ENCODE results near the gene TAS2R4.
"Not testable (repeated sequence)": the region's sequence is repeated elsewhere in the genome, so short reads cannot be mapped to it uniquely, and the experiment has no call there.

The TAS2R4 gene, protein sequence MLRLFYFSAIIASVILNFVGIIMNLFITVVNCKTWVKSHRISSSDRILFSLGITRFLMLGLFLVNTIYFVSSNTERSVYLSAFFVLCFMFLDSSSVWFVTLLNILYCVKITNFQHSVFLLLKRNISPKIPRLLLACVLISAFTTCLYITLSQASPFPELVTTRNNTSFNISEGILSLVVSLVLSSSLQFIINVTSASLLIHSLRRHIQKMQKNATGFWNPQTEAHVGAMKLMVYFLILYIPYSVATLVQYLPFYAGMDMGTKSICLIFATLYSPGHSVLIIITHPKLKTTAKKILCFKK

DNA sequence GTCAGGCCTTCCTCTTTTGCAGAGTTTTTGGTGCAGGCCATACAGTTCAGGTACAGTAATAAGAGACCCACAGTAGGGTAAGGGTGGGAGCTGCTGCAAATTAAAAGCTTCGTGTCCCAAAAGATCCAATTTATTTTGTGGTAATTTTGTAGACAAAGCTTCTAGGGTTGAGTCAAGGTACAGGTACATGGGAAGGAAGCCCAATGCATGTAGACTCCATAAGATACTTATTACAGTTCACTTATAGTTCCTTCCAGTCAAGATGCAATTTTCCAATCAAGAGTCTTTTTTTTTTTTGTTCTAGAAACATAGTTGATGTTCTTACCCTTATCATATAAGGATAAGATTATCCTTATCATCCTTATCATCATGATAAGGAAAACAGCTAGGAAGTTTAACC, at the start of gene TAS2R4:
TAS2R4 (plus strand) TSS at position 301 of the 400 bp plus-strand sequence. CDS start 1,815 bp downstream, outside the sequence.
- DNase-seq: no peak

DNA sequence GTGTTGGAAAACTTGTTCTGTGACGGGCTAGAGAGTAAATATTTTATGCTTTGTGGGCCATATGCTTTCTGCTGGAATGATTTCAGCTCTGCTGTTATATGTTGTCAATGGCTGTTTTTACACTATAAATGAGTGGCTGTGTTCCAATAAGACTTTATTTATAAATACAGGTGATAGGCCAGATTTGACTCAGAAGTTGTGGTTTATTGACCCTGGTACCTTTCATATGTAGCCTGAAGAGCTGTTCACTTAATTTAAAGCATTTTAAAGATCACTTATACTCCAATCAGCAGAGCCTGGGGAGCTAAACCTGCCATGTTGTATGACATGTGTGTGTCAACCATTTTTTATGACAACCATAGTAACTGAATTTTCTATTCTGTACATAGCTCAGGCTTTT, 47.5 kb upstream of the TAS2R4 start:
- no peak for DNase-seq

DNA sequence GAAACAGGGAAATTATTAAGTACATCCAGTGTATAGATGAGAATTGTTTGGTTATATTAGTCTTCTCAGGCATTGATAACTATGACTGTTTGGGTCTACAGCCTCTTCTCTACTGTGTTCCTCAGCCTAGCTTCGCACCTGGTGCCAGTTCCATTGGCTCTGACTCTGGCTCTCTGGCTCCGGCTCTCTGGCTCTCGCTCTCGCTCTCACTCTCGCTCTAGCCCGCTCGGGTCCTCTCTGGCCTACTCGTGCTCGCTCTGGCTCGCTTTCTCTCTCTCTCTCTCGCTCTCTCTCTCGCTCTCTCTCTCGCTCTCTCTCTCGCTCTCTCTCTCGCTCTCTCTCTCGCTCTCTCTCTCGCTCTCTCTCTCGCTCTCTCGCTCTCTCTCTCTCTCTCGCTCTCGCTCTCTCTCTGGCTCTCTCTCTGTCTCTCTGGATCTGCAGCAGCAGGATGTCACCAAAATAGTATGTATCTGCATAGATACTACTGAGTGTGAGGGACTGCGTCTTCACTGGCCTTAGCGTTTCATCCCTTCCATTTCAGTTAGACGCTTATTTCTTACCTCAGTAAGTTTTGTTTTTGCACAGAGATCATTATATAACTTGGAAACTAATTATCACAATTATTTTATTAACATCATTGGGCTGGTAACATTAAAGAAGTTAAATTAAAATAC, 44.9 kb upstream of the TAS2R4 start:
- no peak for DNase-seq

DNA sequence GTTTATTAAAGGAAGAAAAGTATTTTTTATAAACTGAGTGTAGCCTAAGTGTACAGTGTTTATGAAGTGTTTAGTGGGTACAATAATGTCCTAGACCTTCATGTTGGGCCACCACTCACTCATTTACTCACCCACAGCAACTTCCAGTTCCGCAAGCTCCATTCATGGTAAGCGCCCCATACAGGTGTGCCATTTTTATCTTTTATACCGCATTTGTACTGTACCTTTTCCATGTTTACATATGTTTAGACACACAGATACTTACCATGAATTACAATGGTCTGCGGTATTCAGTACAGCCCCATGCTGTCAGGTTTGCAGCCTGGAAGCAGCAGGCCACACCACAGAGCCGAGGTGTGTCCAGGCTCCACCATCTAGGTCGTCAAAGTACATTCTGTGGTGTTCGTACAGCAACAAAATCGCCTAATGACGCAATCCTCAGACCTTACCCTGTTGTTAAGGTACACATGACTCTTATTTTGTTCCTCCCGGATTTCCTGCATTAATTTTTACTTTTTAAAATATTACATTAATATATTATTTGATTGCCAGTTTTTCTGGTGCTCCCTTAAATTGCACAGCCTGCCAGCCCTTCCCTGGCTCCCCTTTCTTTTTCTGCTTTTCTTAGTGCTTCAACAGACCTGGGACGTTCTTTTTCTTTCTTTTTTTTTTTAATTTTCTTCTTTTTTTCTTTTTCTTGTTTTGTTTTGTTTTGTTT, 39.2 kb upstream of the TAS2R4 start:
- DNase-seq: no peak

DNA sequence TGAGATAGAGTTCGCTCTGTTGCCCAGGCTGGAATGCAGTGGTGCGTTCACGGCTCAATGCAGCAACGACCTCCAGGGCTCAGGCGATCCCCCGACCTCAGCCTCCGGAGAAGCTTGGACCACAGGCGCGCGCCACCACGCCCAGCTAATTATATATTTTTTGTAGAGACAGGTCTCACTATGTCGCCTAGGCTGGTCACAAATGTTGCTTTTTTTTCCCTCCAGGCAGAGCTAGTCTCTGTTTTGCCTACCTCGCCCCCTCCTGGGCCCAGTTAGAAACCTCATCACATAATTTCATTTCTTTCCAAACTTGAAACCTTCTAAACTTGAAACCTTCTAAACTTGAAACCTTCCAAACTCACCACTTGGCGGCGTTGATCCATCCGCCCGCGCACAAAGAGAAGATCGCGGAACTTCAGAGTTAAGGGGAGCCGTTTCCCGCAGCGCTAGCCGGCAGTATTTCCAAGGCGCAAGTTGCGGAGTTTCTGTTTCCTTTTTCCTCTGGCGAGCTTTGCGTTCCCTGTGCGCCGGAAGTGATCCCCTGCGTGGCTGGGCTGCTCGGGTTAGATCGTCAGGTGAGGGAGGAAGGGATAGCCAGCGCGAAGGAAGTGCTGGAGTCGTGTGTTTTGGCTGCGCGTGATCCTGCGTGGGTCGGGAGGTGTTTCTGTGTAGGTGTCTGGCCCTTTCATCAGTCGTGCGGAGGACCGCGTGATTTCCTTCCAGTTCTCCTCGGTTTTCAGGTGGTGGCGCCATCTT, 38.5 kb upstream of the TAS2R4 start, which contains the start of gene SSBP1:
SSBP1 (plus strand) TSS at position 523 of the 756 bp plus-strand sequence. CDS start 809 bp downstream, outside the sequence.
- DNase-seq: peak; percentile 99

DNA sequence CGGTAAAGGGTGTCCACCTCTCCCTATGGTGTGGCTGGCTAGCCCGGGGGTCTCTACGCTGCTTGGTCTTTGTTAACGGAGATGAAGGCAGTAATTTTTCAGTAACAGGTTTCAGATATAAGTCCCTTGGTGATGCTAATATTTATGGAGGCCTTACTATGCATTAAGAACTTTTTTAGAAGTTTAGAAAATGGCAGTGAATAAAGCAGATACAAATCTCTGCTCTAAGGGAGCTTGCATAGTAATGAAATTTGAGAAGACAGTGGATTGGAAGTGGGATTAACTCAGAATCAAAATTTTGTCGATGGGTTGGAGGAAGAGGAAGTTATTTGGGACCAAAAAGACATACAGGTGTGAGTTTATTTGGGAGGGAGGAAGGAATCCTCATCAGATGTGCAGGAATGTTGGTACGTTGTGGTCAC, 37.9 kb upstream of the TAS2R4 start:
- no peak for DNase-seq

DNA sequence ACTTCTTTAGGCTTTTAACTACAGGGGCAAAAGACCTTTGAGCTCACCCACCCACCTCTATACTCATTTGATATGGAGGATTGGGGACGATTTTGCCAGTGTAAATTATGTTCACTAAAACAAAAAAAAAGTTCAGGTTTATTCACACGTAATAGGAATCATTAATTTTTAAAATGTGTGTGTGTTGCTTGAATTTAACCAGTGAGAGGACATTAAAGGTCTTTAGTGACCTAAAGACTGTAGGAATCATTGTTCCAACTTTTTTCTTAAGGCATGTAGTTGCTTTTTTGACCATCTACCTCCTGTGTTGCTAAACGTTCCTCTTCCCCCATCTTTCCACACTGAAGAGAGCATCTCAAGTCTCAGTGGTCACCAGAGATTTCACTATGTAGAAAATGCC, 37.2 kb upstream of the TAS2R4 start:
- no peak for DNase-seq

DNA sequence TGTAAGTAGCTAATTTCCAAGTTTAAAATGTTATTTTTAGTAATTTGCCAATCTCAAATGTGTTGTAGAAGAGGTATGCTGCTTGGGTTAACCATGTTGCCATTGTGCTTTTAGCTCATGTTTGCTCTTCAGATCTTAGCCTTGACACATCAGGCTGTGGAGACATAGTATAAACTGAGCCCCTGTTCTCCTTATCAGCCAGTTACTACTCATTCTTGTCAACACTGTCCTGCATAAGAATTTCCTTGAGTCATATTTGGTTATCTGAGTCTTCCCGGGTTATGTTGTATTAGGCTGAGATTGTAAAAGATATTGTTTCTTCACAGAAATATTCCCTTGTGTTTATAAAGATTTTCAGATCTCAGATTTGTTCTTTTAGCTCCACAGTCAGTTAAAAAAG, 34.2 kb upstream of the TAS2R4 start:
- DNase-seq: no peak

DNA sequence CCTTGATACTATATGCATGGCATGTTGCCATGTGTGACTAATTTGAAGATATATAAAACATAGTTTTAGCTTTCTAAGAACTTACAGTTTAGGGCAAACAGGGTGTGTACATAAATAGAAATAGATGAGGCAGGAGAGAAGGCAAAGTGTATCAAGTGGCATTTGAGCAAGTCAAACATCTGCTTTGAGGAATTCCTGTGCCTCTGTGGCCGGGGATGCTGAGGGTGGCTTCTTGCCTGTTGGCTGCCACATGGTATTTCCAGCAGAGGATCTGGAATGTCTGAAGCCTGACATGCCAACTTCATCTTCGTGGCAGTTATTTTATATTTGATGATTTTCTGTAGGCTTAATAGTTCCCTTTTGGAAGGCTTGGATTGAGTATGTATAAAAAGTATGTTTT, 32.3 kb upstream of the TAS2R4 start:
- DNase-seq: no peak

DNA sequence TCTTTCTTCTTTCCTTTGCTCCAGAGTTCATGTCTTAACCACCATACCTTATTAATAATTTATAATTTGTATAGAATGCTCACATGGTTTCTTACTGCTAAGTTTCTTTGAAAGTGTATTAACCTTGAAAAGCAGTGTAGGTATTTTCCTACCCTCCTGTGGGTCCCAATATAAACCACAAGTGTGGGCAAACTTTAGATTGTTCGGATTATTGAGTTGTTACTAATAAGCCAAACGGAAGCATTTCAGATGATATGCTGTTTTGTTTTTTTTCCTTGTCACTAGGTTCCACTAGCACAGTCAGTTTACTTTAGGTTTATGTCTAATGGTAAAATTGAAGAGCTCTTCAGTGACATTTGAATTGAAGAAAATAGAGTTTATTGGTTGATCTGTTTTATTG, 28.1 kb upstream of the TAS2R4 start:
- DNase-seq: no peak

DNA sequence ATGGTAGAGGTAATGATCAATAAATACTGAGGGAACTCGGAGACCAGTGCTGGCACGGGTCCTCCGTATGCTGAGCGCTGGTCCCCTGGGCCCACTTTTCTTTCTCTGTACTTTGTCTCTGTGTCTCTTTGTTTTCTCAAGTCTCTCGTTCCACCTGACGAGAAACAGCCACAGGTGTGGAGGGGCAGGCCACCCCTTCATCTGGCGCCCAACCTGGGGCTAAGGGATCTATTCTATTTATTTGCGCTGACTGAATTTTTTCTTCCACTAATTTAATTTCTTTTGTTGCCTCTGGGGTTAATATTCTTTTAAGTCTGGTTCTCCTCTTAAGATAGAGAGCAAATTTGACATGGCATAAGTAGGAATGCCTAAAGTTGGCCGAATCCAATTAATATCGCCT, 24.6 kb upstream of the TAS2R4 start:
- DNase-seq: not testable (repeated sequence)

DNA sequence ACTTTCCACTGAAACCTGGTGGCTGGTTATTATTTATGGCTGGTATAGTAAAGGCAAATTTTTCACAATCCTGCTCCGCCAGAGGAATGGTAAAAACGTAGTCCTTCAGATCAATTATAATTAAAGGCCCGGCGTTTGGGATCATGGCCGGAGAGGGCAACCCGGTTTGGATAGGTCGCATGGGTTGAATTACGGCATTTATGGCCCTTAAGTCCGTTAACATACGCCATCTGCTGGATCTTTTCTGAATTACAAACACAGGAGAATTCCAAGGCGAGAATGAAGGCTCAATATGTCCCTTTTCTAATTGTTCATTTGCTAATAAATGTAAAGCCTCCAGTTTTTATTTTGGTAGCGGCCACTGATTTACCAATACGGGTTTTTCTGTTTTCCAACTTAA, 23.8 kb upstream of the TAS2R4 start:
- no peak for DNase-seq

DNA sequence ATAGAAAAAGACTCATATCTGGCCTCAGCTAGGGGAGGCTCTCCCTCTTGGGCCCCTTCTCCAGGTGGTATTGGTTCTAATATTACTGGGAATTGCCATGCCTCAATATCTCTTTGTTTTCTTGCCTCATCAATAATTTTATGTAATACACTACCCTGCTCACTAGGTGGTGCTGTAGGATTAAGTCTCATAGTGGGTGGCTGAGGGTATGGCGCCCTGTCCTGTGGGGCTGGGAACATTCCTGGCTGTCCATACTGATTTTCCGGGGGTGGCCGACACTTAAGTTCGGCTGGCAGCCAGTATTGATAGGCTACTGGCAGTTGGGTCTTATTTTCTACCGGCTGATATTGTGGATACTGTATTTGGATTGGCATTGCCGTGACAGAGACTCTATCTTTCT, 21.5 kb upstream of the TAS2R4 start:
- no peak for DNase-seq

DNA sequence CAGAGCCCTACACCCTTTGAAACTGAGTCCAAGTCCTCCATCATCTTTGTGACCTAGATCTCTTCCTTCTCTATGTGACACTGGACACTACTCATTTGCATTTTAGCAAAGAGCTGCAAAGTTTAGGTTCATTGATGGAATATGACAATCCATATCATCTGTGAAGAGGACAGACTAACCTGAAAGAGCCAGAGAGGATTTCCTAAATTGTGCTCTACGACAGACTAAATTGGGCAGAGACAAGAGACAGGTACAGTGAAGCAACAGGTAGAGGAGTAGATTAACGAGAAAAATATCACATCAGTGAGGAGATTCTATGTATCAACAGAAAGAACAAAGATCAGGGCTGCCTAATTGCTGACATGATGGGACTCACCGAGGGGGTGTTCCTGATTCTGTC, 12.7 kb upstream of the TAS2R4 start, which contains the start of gene TAS2R3:
TAS2R3 (plus strand) TSS at position 301 of the 400 bp plus-strand sequence; CDS start at position 363, 62 bp downstream.
- no peak for DNase-seq

DNA sequence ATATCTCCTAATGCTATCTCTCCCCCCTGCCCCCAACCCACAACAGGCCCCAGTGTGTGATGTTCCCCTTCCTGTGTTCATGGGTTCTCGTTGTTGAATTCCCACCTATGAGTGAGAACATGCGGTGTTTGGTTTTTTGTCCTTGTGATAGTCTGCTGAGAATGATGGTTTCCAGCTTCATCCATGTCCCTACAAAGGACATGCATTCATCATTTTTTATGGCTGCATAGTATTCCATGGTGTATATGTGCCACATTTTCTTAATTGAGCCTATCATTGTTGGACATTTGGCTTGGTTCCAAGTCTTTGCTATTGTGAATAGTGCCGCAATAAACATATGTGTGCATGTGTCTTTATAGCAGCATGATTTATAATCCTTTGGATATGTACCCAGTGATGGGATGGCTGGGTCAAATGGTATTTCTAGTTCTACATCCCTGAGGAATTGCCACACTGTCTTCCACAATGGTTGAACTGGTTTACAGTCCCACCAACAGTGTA, 6.3 kb upstream of the TAS2R4 start:
- DNase-seq: not testable (repeated sequence)

DNA sequence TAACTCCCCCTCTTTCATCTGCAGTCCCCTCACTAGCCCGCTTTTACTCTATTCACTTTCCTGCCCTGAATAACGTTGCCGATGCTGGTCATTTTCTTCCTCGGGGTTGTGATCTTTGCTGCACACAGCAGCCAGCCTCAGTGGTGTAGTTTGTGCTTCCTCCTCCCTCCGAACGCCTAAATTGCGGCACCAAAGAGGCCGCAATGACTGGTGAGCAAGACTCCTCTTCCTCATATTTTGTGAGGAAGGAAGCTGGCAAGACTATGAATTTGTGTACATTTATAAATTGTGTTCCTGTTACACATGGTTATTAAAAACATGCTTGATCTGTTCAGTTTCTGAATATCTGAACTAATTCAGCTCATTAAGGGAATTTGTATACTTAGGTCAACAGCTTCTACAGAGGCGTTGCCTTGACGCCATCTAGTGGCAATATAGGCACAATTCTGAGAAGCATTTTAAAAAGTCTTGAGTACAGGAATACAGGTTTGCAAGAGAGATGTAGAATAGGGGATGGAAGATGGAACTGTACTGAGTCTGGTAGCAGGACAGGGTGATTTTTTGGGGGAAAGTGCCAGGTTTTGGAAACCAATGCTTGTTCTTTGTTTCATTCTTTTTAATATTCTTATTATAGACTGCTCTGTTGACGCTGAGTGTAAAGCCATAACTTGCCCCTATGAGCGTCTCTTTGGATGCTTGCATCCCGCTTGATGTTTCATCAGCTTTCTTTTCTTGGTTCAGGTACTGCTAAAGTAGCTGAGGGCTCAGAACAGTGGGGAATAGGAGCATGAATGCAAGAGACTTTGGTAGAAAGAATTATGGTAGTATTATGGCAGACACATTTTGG, 9.5 kb downstream of the TAS2R4 start:
- DNase-seq: peak; percentile 37

DNA sequence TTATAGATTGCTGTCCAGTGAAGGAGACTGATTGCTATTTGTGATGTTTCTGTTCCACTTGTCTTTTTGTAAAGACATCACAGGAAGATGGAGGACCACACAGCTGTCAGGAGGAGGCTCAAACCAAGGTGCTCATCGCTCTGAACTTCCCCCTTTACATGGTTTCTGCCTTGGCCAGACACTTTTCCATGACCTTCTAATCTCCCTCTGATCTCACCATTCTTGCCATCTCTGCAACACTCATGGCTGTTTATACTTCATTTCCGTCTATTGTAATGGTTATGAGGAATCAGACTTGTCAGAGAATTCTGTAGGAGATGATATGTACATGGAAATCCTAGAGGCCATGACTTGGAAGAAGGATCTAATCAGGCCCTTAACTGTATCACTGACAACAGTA, 11.8 kb downstream of the TAS2R4 start:
- DNase-seq: no peak

DNA sequence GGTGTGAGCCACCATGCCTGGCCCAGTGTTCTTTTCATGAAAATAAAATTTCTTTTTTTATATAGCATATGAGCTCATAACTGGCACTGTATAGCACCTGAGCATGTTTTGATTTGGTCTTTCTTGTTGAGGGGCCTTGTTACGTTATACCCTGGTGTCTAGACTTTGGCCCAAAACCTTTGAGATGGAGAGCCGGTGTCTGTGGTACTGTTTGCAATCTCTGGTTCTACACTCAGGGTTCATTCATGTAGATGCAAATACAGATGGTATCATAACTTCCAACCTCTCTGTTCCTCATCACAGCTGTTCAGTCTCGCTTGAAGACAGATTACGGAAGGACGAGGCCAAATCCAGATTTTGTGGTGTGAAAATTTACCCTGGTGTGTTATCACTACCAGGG, 13.4 kb downstream of the TAS2R4 start, which contains the start of gene TAS2R5:
TAS2R5 (plus strand) TSS at position 301 of the 400 bp plus-strand sequence. CDS start 145 bp downstream, outside the sequence.
- no peak for DNase-seq

DNA sequence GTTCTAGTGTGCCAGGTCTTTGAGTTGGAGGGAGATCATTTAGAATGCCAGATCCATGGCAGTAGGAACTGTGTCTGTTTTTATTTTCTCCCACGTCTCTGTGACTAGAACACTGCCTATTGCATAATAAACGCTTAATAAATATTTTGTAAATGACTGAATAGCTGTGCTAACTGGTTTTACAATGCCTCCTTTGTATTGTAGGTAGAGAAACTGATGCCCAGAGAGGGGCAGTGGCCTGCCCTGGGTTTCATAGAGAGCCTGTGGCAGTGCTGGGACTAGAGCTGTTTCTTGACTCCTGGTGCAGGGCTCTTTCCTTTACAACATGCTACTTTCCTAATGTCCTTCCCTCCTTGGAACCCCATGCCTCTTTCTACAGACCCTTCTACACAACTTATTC, 16.1 kb downstream of the TAS2R4 start:
- no peak for DNase-seq

DNA sequence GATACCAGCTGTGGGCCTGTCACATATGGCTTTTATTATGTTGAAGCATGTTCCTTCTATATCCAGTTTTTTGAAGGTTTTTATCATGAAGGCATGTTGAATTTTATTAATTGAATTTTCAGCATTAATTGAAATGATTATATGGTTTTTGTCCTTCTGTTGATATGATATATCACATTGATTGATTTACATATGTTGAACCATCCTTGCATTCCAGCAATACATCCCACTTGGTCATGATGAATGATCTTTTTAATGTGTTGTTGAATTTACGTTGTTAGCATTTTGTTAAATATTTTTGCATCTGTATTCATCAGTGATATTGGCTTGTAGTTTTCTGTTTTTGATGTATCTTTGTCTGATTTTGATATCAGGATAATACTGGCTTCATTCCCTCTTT, 43.6 kb downstream of the TAS2R4 start:
- no peak for DNase-seq

DNA sequence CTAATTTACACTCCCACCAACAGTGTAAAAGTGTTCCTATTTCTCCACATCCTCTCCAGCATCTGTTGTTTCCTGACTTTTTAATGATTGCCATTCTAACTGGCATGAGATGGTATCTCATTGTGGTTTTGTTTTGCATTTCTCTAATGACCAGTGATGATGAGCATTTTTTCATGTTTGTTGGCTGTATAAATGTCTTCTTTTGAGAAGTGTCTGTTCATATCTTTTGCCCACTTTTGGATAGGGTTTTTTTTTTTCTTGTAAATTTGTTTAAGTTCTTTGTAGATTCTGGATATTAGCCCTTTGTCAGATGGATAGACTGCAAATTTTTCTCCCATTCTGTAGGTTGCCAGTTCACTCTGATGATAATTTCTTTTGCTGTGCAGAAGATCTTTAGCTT, 46.0 kb downstream of the TAS2R4 start:
- not testable (repeated sequence) for DNase-seq
